Muscle layer of duodenum (tissue), 2 donors: Measurements from ENCODE around the gene CFAP410.
A peak's percentile ranks its signal among the peaks of the same experiment; 100 is the strongest.

Experiments
- H3K27ac ChIP-seq: one replicate; pipeline ENCODE4 v1.7.0; 2013; ENCODE audit warnings: mild to moderate bottlenecking, low read length
- H3K27me3 ChIP-seq: one replicate; pipeline ENCODE4 v1.7.0; 2013; ENCODE audit warnings: low read depth, mild to moderate bottlenecking, control low read depth, low read length
- H3K36me3 ChIP-seq, 2 donors: one replicate each; pipeline ENCODE4 v1.7.0; 2013; ENCODE audit warnings: low read length in 2 of 2, control low read depth in 1 of 2, mild to moderate bottlenecking in 1 of 2; ENCODE audit not compliant: insufficient read depth in 2 of 2, control insufficient read depth in 1 of 2
- H3K4me1 ChIP-seq, 2 donors: one replicate each; pipeline ENCODE4 v1.7.0; 2013; ENCODE audit warnings: low read length in 2 of 2, mild to moderate bottlenecking in 2 of 2, control low read depth in 1 of 2, moderate library complexity in 1 of 2; ENCODE audit not compliant: insufficient read depth in 2 of 2, control insufficient read depth in 1 of 2
- H3K4me3 ChIP-seq, 2 donors: one replicate each; pipeline ENCODE4 v1.7.0; 2013; ENCODE audit warnings: low read length in 2 of 2, low read depth in 1 of 2, mild to moderate bottlenecking in 1 of 2
- H3K9me3 ChIP-seq, 2 donors: one replicate each; pipeline ENCODE4 v1.7.0; 2013; ENCODE audit warnings: low read length in 2 of 2, control low read depth in 1 of 2, mild to moderate bottlenecking in 1 of 2; ENCODE audit not compliant: control insufficient read depth in 1 of 2
- donor health status: healthy.

Gene CFAP410

GRCh38 chr21:44377201-44377921 is 38.2 kb upstream of the CFAP410 start:
- no peaks in the 10 kb centered on the region for H3K9me3 ChIP-seq

GRCh38 chr21:44376606-44377005 is 37.4 kb upstream of the CFAP410 start:
- Histone ChIP-seq H3K4me1 (no peaks in the 10 kb centered on the region), H3K9me3 (no peaks in the 10 kb centered on the region), H3K27me3 (no peaks in the 10 kb centered on the region), H3K4me3 (no peak overlapping the region), H3K36me3 (no peaks in the 10 kb centered on the region), H3K27ac (no peak overlapping the region)

More at GRCh38 chr21:44377201-44377921, 38.2 kb upstream of the CFAP410 start:
- Histone ChIP-seq H3K4me1 (no peaks in the 10 kb centered on the region), H3K27ac (no peak overlapping the region), H3K4me3 (no peak overlapping the region), H3K36me3 (no peaks in the 10 kb centered on the region), H3K27me3 (no peaks in the 10 kb centered on the region)

DNA sequence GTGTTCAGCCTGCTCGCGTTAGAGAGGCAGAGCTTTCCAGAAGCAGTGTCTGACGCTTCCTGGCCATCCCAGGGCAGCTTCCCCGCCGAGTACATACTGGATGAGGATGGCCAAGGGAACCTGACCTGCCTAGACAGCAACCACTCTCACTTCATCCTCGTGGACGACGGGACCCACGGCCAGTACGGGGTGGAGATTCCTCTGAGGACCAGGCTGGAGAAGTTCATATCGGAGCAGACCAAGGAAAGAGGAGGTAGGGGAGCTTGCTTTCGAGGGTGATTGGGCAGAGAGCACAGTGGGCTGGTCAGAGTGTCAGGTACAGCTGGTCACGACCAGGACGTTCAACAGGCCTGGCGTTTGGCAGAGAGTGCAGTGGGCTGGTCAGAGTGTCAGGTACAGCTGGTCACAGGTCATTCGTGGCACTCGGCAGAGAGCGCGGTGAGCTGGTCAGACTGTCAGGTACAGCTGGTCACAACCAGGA is 36.6 kb upstream of the CFAP410 start:
- Histone ChIP-seq H3K4me3 (no peak overlapping the region), H3K9me3 (no peaks in the 10 kb centered on the region), H3K36me3 (no peaks in the 10 kb centered on the region), H3K4me1 (no peaks in the 10 kb centered on the region), H3K27me3 (no peaks in the 10 kb centered on the region), H3K27ac (no peak overlapping the region)

- Histone ChIP-seq H3K27me3 (no peaks in the 10 kb centered on the region), H3K36me3 (no peaks in the 10 kb centered on the region), H3K4me3 (no peak overlapping the region), H3K4me1 (peaks cover 0 to under 1% of the 10 kb centered on the region in 2 donors), H3K27ac (no peak overlapping the region), H3K9me3 (no peaks in the 10 kb centered on the region)
These were observed 36.1 kb upstream of the CFAP410 start for GRCh38 chr21:44375281-44375651.

DNA sequence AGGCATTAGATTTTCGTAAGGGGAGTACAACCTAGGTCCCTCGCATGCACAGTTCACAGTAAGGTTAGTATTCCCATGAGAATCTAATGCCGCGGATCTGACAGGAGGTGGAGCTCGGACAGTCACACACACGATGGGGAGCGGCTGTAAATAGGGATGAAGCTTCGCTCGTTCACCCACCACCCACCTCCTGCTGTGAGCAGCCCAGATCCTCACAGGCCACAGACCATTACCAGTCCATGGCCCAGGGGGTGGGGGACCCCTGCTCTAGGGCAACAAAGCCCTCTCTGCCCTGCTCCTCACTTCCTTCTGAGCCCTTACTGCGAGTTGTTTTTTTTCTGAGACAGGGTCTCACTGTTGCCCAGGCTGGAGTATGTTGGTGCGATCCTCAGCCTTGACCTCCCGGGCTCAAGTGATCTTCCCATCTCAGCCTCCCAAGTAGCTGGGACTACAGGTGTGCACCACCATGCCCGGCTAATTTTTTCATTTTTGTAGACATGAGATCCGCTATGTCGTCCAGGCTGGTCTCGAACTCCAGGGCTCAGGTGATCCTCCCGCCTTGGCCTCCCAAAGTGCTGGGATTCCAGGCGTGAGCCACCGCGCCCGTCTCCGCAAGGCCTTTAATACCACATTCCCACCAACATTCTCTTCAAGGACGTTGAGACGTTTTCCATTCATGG is 35.6 kb upstream of the CFAP410 start:
- Histone ChIP-seq H3K27ac (no peak overlapping the region), H3K36me3 (no peaks in the 10 kb centered on the region), H3K9me3 (no peaks in the 10 kb centered on the region), H3K27me3 (no peaks in the 10 kb centered on the region), H3K4me3 (no peak overlapping the region), H3K4me1 (peaks cover 0 to 6% of the 10 kb centered on the region in 2 donors)

DNA sequence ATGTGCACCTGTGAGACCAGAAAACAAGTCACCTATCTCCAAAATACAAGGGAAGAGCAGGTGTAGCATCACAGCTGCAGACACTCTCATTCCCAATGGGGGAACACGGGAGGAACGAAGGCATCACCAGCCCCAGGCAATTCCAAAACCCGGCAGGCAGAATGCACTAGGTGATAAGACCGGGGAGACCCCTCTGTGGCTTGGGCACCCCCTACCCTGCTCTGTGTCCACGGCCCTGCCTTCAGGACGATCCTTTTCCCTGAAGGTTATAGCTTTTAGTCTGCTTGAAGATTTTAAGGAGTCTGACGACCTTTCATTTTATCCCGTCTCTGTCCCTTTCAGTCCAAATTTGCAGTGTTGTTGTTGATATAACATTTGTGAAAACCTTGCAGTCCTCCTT is 33.4 kb upstream of the CFAP410 start:
- Histone ChIP-seq H3K9me3 (no peaks in the 10 kb centered on the region), H3K4me3 (no peak overlapping the region), H3K27me3 (no peaks in the 10 kb centered on the region), H3K4me1 (peaks cover 0 to 12% of the 10 kb centered on the region in 2 donors), H3K36me3 (no peaks in the 10 kb centered on the region), H3K27ac (no peak overlapping the region)

DNA sequence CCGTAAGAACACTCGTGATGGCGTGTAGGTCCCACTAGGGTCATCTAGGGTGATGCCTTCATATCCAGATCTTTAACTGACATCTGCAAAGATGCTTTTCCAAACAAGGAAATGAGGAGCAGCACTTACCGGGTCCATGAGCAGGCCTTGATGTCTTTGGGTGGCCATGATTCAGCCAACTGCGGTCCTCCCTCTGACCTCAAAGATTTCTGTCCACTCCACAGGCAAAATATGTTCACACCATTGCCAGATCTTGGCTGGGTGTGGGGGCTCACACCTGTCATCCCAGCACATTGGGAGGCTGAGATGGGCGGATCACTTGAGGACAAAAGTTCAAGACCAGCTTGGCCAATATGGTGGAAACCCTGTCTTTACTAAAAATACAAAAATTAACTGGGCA is 32.4 kb upstream of the CFAP410 start:
- Histone ChIP-seq H3K4me1 (peaks cover 0 to 12% of the 10 kb centered on the region in 2 donors), H3K27ac (no peak overlapping the region), H3K36me3 (no peaks in the 10 kb centered on the region), H3K4me3 (no peak overlapping the region), H3K27me3 (no peaks in the 10 kb centered on the region), H3K9me3 (no peaks in the 10 kb centered on the region)

DNA sequence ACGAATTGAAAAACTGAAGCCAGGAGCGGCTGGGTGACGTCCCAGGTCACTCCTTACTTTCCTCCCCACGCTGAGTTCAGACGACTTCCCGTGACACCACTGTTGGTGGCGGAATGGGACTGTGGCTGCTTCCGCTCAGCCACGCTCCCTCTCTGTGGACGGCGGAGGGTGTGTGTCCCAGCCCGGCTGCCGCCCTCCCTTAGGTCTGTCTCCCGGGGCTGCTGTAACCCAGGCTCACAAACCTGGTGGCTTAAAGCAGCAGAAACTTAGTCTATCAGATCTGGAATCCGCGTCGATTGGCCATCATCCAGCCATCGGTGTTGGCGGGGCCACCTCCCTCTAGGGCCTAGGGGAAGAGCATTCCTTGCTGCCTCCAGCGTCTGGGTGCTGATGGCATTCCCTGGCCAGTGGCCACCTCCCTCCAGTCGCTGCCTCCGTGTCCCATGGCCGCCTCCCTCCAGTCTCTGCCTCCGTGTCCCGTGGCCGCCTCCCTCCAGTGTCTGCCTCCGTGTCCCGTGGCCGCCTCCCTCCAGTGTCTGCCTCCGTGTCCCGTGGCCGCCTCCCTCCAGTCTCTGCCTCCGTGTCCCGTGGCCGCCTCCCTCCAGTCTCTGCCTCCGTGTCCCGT is 31.7 kb upstream of the CFAP410 start:
- H3K9me3 ChIP-seq = no peaks in the 10 kb centered on the region
- H3K4me3 ChIP-seq = no peak overlapping the region
- no peaks in the 10 kb centered on the region for H3K36me3 ChIP-seq
- H3K27ac ChIP-seq = no peak overlapping the region
- H3K4me1 ChIP-seq = peaks cover 0 to 12% of the 10 kb centered on the region in 2 donors
- no peaks in the 10 kb centered on the region for H3K27me3 ChIP-seq

DNA sequence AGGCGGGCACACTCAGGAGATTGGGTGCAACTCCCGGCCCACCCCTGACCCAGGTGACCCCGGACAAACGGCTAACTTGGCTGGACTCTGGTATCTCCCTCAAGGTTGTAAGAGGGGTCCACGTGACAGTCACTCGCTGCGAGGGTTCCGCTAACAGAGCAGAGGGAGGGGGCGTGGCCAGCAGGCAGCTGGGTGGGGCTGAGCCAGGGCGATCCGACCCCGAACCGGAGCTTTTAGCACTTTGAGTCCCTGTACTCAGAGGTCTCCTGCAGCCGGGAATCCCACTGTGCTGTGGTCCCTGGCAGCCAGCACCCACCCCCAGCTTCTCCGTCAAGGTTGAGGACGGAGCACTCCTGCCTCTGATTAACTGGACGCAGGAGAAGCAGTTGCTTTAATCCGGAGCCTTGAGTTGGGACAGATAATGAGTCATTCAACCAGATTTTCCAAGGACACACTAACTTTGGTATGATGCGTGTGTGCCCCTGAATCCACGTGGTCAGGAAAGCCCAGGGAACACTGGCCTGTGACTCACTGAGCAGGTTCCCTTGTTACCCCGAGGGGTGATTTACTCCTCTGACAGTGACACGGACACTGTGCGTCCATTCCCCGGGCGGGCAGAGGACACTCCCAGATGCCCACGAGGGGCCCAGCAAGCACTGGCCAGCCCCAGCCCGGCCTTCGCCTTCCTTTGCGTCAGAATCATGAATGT is 31.0 kb upstream of the CFAP410 start:
- H3K9me3 ChIP-seq = no peaks in the 10 kb centered on the region
- H3K4me3 ChIP-seq = peak overlapping the region in 1 of 2 donors; percentile 7
- peaks cover 0 to 12% of the 10 kb centered on the region in 2 donors for H3K4me1 ChIP-seq
- H3K27ac ChIP-seq = no peak overlapping the region
- no peaks in the 10 kb centered on the region for H3K27me3 ChIP-seq
- H3K36me3 ChIP-seq = no peaks in the 10 kb centered on the region

GRCh38 chr21:44368711-44369446 is 29.7 kb upstream of the CFAP410 start:
- H3K9me3 ChIP-seq = peaks cover 0 to 5% of the 10 kb centered on the region in 2 donors
- no peaks in the 10 kb centered on the region for H3K36me3 ChIP-seq
- H3K27ac ChIP-seq = no peak overlapping the region
- H3K27me3 ChIP-seq = no peaks in the 10 kb centered on the region
- H3K4me1 ChIP-seq = peaks cover 0 to 12% of the 10 kb centered on the region in 2 donors
- no peak overlapping the region for H3K4me3 ChIP-seq
